Urothelium cell line (cell line): ENCODE measurements around the gene AP3B1.

Source experiments
- DNase-seq: peaks from one replicate; pipeline ENCODE4 v3.0.0; 2011; ENCODE audit warnings: low spot score, mixed read lengths
- FAIRE-seq: peaks from 2 replicates; lab custom pipeline; 2011; peaks lifted over from hg19 to GRCh38; lab: Jason Lieb, UNC

The AP3B1 gene

GRCh38 chr5:78008356-78008967 is 286.0 kb downstream of the AP3B1 start:
- DNase-seq, result peak; percentile 40
- no peak for FAIRE-seq

- DNase-seq, result no peak
- no peak for FAIRE-seq
Observed at GRCh38 chr5:78007233-78007632, 287.3 kb downstream of the AP3B1 start.

- DNase-seq (no peak), FAIRE-seq (no peak)
Observed at GRCh38 chr5:78006449-78006848, 288.0 kb downstream of the AP3B1 start.

GRCh38 chr5:78005021-78005785 is 289.3 kb downstream of the AP3B1 start:
- FAIRE-seq (no peak), DNase-seq (no peak)

GRCh38 chr5:78004559-78004958 is 289.9 kb downstream of the AP3B1 start:
- DNase-seq, result no peak
- FAIRE-seq, result no peak

- FAIRE-seq, result no peak
- DNase-seq, result no peak
Observed at GRCh38 chr5:78003919-78004318, 290.6 kb downstream of the AP3B1 start.

- DNase-seq (no peak), FAIRE-seq (no peak)
Observed at GRCh38 chr5:78003450-78003849, 291.0 kb downstream of the AP3B1 start.

- DNase-seq (no peak), FAIRE-seq (no peak)
Observed at GRCh38 chr5:78002690-78003089, 291.8 kb downstream of the AP3B1 start.

- FAIRE-seq, result no peak
- DNase-seq, result no peak
Observed at GRCh38 chr5:78001197-78001596, 293.3 kb downstream of the AP3B1 start.

GRCh38 chr5:78000191-78000590 is 294.3 kb downstream of the AP3B1 start:
- FAIRE-seq (no peak), DNase-seq (no peak)

GRCh38 chr5:77999399-77999798 is 295.1 kb downstream of the AP3B1 start:
- FAIRE-seq, result no peak

GRCh38 chr5:77996943-77997342 is 297.6 kb downstream of the AP3B1 start:
- FAIRE-seq (no peak), DNase-seq (no peak)

More at GRCh38 chr5:77999399-77999798, 295.1 kb downstream of the AP3B1 start:
- no peak for DNase-seq

- no peak for DNase-seq
- FAIRE-seq, result no peak
Observed at GRCh38 chr5:77995793-77996409, 298.6 kb downstream of the AP3B1 start.

GRCh38 chr5:77994943-77995342 is 299.6 kb downstream of the AP3B1 start:
- FAIRE-seq (no peak), DNase-seq (no peak)

GRCh38 chr5:77993855-77994318 is 300.6 kb downstream of the AP3B1 start:
- DNase-seq (no peak), FAIRE-seq (no peak)

- FAIRE-seq (no peak), DNase-seq (no peak)
Observed at GRCh38 chr5:77993141-77993854, 301.2 kb downstream of the AP3B1 start.

- no peak for FAIRE-seq
Observed at GRCh38 chr5:77991084-77991483, 303.4 kb downstream of the AP3B1 start.

GRCh38 chr5:77990020-77990419 is 304.5 kb downstream of the AP3B1 start:
- FAIRE-seq, result no peak

More at GRCh38 chr5:77991084-77991483, 303.4 kb downstream of the AP3B1 start:
- DNase-seq, result no peak

GRCh38 chr5:77987988-77988387 is 306.5 kb downstream of the AP3B1 start:
- DNase-seq (no peak), FAIRE-seq (no peak)

More at GRCh38 chr5:77990020-77990419, 304.5 kb downstream of the AP3B1 start:
- DNase-seq, result peak; percentile 20

GRCh38 chr5:77987331-77987730 is 307.2 kb downstream of the AP3B1 start:
- DNase-seq (no peak), FAIRE-seq (no peak)

- FAIRE-seq (no peak), DNase-seq (no peak)
Observed at GRCh38 chr5:77986261-77986660, 308.2 kb downstream of the AP3B1 start.
